Measurements from ENCODE around the gene TNRC18.

The TNRC18 gene

GRCh38 chr7:5348134-5349004 lies 75.3 kb downstream of the TNRC18 start:
- no peak for TF ChIP-seq EZH2 (IDR thresholded peaks at IDR 0.05)
- no peak for TF ChIP-seq POLR2AphosphoS5 (IDR thresholded peaks at IDR 0.05; ENCODE audit: borderline replicate concordance, low read depth, low read length)
- no peak for TF ChIP-seq FOXP2 (optimal IDR thresholded peaks at IDR 0.05; ENCODE audit: control extremely low read depth, extremely low read length, insufficient read depth)
- H3K27ac ChIP-seq, result no peak overlapping the region
- no peak overlapping the region for H3K9ac ChIP-seq (ENCODE audit: insufficient read length)
- H3K9me3 ChIP-seq (ENCODE audit: low read depth, low read length), result peaks cover 12% of the 10 kb centered on the region
- peaks cover 51% of the 10 kb centered on the region for H3K36me3 ChIP-seq (ENCODE audit: insufficient read depth, low read length)
- H3K4me3 ChIP-seq, result no peak overlapping the region
- no peak for DNase-seq (ENCODE audit: low read depth, low spot score)

GRCh38 chr7:5345671-5346070 lies 78.0 kb downstream of the TNRC18 start:
- Histone ChIP-seq H3K36me3 (ENCODE audit: insufficient read depth, low read length) (peaks cover 56% of the 10 kb centered on the region), H3K27ac (no peak overlapping the region), H3K4me3 (no peak overlapping the region), H3K9ac (ENCODE audit: insufficient read length) (no peak overlapping the region), H3K9me3 (ENCODE audit: low read depth, low read length) (peaks cover 12% of the 10 kb centered on the region)
- TF ChIP-seq FOXP2 (optimal IDR thresholded peaks at IDR 0.05; ENCODE audit: control extremely low read depth, extremely low read length, insufficient read depth) (no peak), POLR2AphosphoS5 (IDR thresholded peaks at IDR 0.05; ENCODE audit: borderline replicate concordance, low read depth, low read length) (no peak), EZH2 (IDR thresholded peaks at IDR 0.05) (no peak)
- DNase-seq (ENCODE audit: low read depth, low spot score), result no peak

- Histone ChIP-seq H3K9me3 (ENCODE audit: low read depth, low read length) (peaks cover 12% of the 10 kb centered on the region), H3K36me3 (ENCODE audit: insufficient read depth, low read length) (peaks cover 61% of the 10 kb centered on the region), H3K27ac (no peak overlapping the region), H3K4me3 (no peak overlapping the region), H3K9ac (ENCODE audit: insufficient read length) (no peak overlapping the region)
- no peak for DNase-seq (ENCODE audit: low read depth, low spot score)
- TF ChIP-seq FOXP2 (optimal IDR thresholded peaks at IDR 0.05; ENCODE audit: control extremely low read depth, extremely low read length, insufficient read depth) (no peak), EZH2 (IDR thresholded peaks at IDR 0.05) (no peak), POLR2AphosphoS5 (IDR thresholded peaks at IDR 0.05; ENCODE audit: borderline replicate concordance, low read depth, low read length) (no peak)
Measured at GRCh38 chr7:5345171-5345570, 78.5 kb downstream of the TNRC18 start.

GRCh38 chr7:5344342-5344741 lies 79.3 kb downstream of the TNRC18 start:
- no peak overlapping the region for H3K27ac ChIP-seq
- no peak for DNase-seq (ENCODE audit: low read depth, low spot score)
- no peak overlapping the region for H3K4me3 ChIP-seq
- no peak overlapping the region for H3K9ac ChIP-seq (ENCODE audit: insufficient read length)
- peaks cover 12% of the 10 kb centered on the region for H3K9me3 ChIP-seq (ENCODE audit: low read depth, low read length)
- peaks cover 70% of the 10 kb centered on the region for H3K36me3 ChIP-seq (ENCODE audit: insufficient read depth, low read length)
- TF ChIP-seq FOXP2 (optimal IDR thresholded peaks at IDR 0.05; ENCODE audit: control extremely low read depth, extremely low read length, insufficient read depth), result no peak
- no peak for TF ChIP-seq EZH2 (IDR thresholded peaks at IDR 0.05)
- TF ChIP-seq POLR2AphosphoS5 (IDR thresholded peaks at IDR 0.05; ENCODE audit: borderline replicate concordance, low read depth, low read length), result no peak

GRCh38 chr7:5343884-5344283 lies 79.8 kb downstream of the TNRC18 start:
- H3K27ac ChIP-seq, result no peak overlapping the region
- peaks cover 12% of the 10 kb centered on the region for H3K9me3 ChIP-seq (ENCODE audit: low read depth, low read length)
- peaks cover 74% of the 10 kb centered on the region for H3K36me3 ChIP-seq (ENCODE audit: insufficient read depth, low read length)
- DNase-seq (ENCODE audit: low read depth, low spot score), result no peak
- H3K9ac ChIP-seq (ENCODE audit: insufficient read length), result no peak overlapping the region
- TF ChIP-seq EZH2 (IDR thresholded peaks at IDR 0.05) (no peak), FOXP2 (optimal IDR thresholded peaks at IDR 0.05; ENCODE audit: control extremely low read depth, extremely low read length, insufficient read depth) (no peak), POLR2AphosphoS5 (IDR thresholded peaks at IDR 0.05; ENCODE audit: borderline replicate concordance, low read depth, low read length) (no peak)
- H3K4me3 ChIP-seq, result no peak overlapping the region

GRCh38 chr7:5342631-5343030 lies 81.0 kb downstream of the TNRC18 start:
- Histone ChIP-seq H3K9me3 (ENCODE audit: low read depth, low read length) (peaks cover 12% of the 10 kb centered on the region), H3K36me3 (ENCODE audit: insufficient read depth, low read length) (peaks cover 83% of the 10 kb centered on the region), H3K27ac (no peak overlapping the region), H3K9ac (ENCODE audit: insufficient read length) (no peak overlapping the region), H3K4me3 (no peak overlapping the region)
- no peak for DNase-seq (ENCODE audit: low read depth, low spot score)
- no peak for TF ChIP-seq EZH2 (IDR thresholded peaks at IDR 0.05)
- TF ChIP-seq POLR2AphosphoS5 (IDR thresholded peaks at IDR 0.05; ENCODE audit: borderline replicate concordance, low read depth, low read length), result no peak

- no peak for DNase-seq (ENCODE audit: low read depth, low spot score)
- no peak overlapping the region for H3K27ac ChIP-seq
- H3K9me3 ChIP-seq (ENCODE audit: low read depth, low read length), result peaks cover 12% of the 10 kb centered on the region
- H3K36me3 ChIP-seq (ENCODE audit: insufficient read depth, low read length), result peaks cover 88% of the 10 kb centered on the region
- TF ChIP-seq POLR2AphosphoS5 (IDR thresholded peaks at IDR 0.05; ENCODE audit: borderline replicate concordance, low read depth, low read length) (no peak), EZH2 (IDR thresholded peaks at IDR 0.05) (no peak), FOXP2 (optimal IDR thresholded peaks at IDR 0.05; ENCODE audit: control extremely low read depth, extremely low read length, insufficient read depth) (no peak)
- no peak overlapping the region for H3K4me3 ChIP-seq
- H3K9ac ChIP-seq (ENCODE audit: insufficient read length), result no peak overlapping the region
Measured at GRCh38 chr7:5339955-5340354, 83.7 kb downstream of the TNRC18 start.

- Histone ChIP-seq H3K27ac (no peak overlapping the region), H3K4me3 (no peak overlapping the region), H3K9ac (ENCODE audit: insufficient read length) (no peak overlapping the region), H3K9me3 (ENCODE audit: low read depth, low read length) (no peaks in the 10 kb centered on the region), H3K36me3 (ENCODE audit: insufficient read depth, low read length) (peaks cover 68% of the 10 kb centered on the region)
- no peak for DNase-seq (ENCODE audit: low read depth, low spot score)
- TF ChIP-seq FOXP2 (optimal IDR thresholded peaks at IDR 0.05; ENCODE audit: control extremely low read depth, extremely low read length, insufficient read depth), result no peak
- TF ChIP-seq EZH2 (IDR thresholded peaks at IDR 0.05), result no peak
- TF ChIP-seq POLR2AphosphoS5 (IDR thresholded peaks at IDR 0.05; ENCODE audit: borderline replicate concordance, low read depth, low read length), result no peak
Measured at GRCh38 chr7:5337047-5337446, 86.6 kb downstream of the TNRC18 start.

Data from SK-N-MC (cell line).